HG02610 (cell line): Measurements from ENCODE around the gene TSPAN14.

Experiments
- ATAC-seq: cut with Tn5 transposase; IDR thresholded peaks from one replicate; pipeline ENCODE4 v1.9.1; 2021; ENCODE audit warnings: mild to moderate bottlenecking, moderate library complexity; ENCODE audit not compliant: unreplicated experiment

TSPAN14 gene

GRCh38 chr10:80421707-80422536 lies 32.2 kb upstream of the TSPAN14 start:
- peak; percentile 92 for ATAC-seq

- ATAC-seq, result no peak
Observed at GRCh38 chr10:80425901-80426300, 28.2 kb upstream of the TSPAN14 start.

GRCh38 chr10:80427541-80427940 lies 26.6 kb upstream of the TSPAN14 start:
- ATAC-seq, result no peak

GRCh38 chr10:80429521-80429973 lies 24.6 kb upstream of the TSPAN14 start:
- ATAC-seq, result no peak

- ATAC-seq, result no peak
Observed at GRCh38 chr10:80433134-80433533, 21.0 kb upstream of the TSPAN14 start.

- no peak for ATAC-seq
Observed at GRCh38 chr10:80436446-80437098, 17.5 kb upstream of the TSPAN14 start.

- ATAC-seq, result no peak
Observed at GRCh38 chr10:80437227-80437626, 16.9 kb upstream of the TSPAN14 start.

GRCh38 chr10:80441831-80442230 lies 12.3 kb upstream of the TSPAN14 start:
- no peak for ATAC-seq

GRCh38 chr10:80442879-80443278 lies 11.2 kb upstream of the TSPAN14 start:
- no peak for ATAC-seq

- ATAC-seq, result no peak
Observed at GRCh38 chr10:80443531-80443974, 10.6 kb upstream of the TSPAN14 start.

GRCh38 chr10:80444124-80444523 lies 10.0 kb upstream of the TSPAN14 start:
- ATAC-seq, result no peak

- ATAC-seq, result peak; percentile 86
Observed at GRCh38 chr10:80444646-80445319, 9.3 kb upstream of the TSPAN14 start.

- ATAC-seq, result no peak
Observed at GRCh38 chr10:80447436-80448190, 6.5 kb upstream of the TSPAN14 start.

GRCh38 chr10:80448209-80448942 lies 5.7 kb upstream of the TSPAN14 start:
- no peak for ATAC-seq

GRCh38 chr10:80449520-80449919 lies 4.6 kb upstream of the TSPAN14 start:
- no peak for ATAC-seq

- ATAC-seq, result no peak
Observed at GRCh38 chr10:80451132-80451531, 3.0 kb upstream of the TSPAN14 start.

GRCh38 chr10:80452069-80452468 lies 2.0 kb upstream of the TSPAN14 start:
- no peak for ATAC-seq

GRCh38 chr10:80452640-80453039 lies 1.5 kb upstream of the TSPAN14 start:
- ATAC-seq, result no peak

- ATAC-seq, result no peak
Observed at GRCh38 chr10:80453056-80453841, 861 bp upstream of the TSPAN14 start.
